Upper lobe of left lung (tissue), 4 donors: ENCODE results near the gene WWC1.

Source experiments
- CTCF ChIP-seq, 6 experiments: fragments of 450-650 bp in 4 of 6; fragments of 200-600 bp in 2 of 6; sonication (generic) in 2 of 6; IDR thresholded peaks; one replicate each; pipeline ENCODE4 v1.5.1; 2016 to 2019; ENCODE audit warnings: antibody characterized with exemption in 6 of 6
- EP300 ChIP-seq, 4 donors: sonication (generic); formaldehyde crosslinking; IDR thresholded peaks; one replicate each; pipeline ENCODE4 v1.5.1; 2017; ENCODE audit warnings: antibody characterized with exemption in 4 of 4, control low read depth in 2 of 4
- POLR2A ChIP-seq, 4 donors: fragments of 450-650 bp; IDR thresholded peaks; one replicate each; pipeline ENCODE4 v1.5.1; 2016 to 2017; ENCODE audit warnings: antibody characterized with exemption in 4 of 4, mild to moderate bottlenecking in 2 of 4
- POLR2AphosphoS5 ChIP-seq, 2 donors: sonication (generic); formaldehyde crosslinking; IDR thresholded peaks; one replicate each; pipeline ENCODE4 v1.5.1; 2017; ENCODE audit warnings: antibody characterized with exemption in 2 of 2

DNA sequence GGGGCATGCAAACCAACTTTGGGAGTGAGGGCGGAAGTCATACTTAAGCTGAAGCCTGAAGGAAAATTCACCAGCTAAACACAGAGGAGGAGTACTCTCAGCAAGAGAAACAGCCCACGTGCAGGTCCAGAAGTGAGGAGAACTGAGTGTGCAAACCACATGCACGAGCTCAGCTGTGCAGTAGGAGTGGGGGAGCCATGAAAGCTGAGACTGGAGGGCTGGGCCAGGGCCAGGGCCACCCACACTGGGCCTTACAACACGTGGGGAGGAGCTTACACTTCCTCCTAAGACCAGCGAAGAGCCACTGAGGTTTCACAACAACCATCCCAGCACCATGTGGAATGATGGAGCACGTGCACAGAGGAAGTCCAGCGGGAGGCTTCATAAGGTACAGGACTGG lies 9.3 kb upstream of the WWC1 start:
- TF ChIP-seq CTCF (IDR thresholded peaks at IDR 0.05) = no peak
- TF ChIP-seq POLR2A (IDR thresholded peaks at IDR 0.05) = no peak
- peak in 1 of 2 donors; percentile 37 for TF ChIP-seq POLR2AphosphoS5 (IDR thresholded peaks at IDR 0.05)
- no peak for TF ChIP-seq EP300 (IDR thresholded peaks at IDR 0.05)
